ENCODE measurements around the gene C1orf232.

- TF ChIP-seq CTCF (conservative IDR thresholded peaks at IDR 0.05; ENCODE audit: low read length) (no peak), EZH2phosphoT487 (IDR thresholded peaks at IDR 0.05; ENCODE audit: borderline replicate concordance, low read depth, low read length) (no peak)
Measured at GRCh38 chr1:26191739-26192138, 23.0 kb upstream of the C1orf232 start.

All from OCI-LY7 (cell line).